ENCODE measurements around the gene AKNAD1.

The AKNAD1 gene

GRCh38 chr1:108856994-108857393 lies at the start of gene AKNAD1:
TSS of gene AKNAD1 (minus strand) at chr1:108857094. CDS start at chr1:108852664, 4,430 bp downstream.
- no peak for DNase-seq

- DNase-seq, result no peak
Measured at GRCh38 chr1:108901106-108901505, 44.2 kb upstream of the AKNAD1 start.

GRCh38 chr1:108897865-108898720 lies 41.2 kb upstream of the AKNAD1 start:
- peak; percentile 39 for DNase-seq

- DNase-seq, result peak; percentile 15
Measured at GRCh38 chr1:108896146-108897145, 39.6 kb upstream of the AKNAD1 start.

GRCh38 chr1:108893141-108893530 lies 36.2 kb upstream of the AKNAD1 start:
- DNase-seq, result no peak

- DNase-seq, result no peak
Measured at GRCh38 chr1:108892356-108893140, 35.7 kb upstream of the AKNAD1 start.

- DNase-seq, result no peak
Measured at GRCh38 chr1:108889706-108890384, 33.0 kb upstream of the AKNAD1 start.

GRCh38 chr1:108889006-108889645 lies 32.2 kb upstream of the AKNAD1 start:
- peak; percentile 43 for DNase-seq

GRCh38 chr1:108886292-108886691 lies 29.4 kb upstream of the AKNAD1 start:
- no peak for DNase-seq

GRCh38 chr1:108884968-108885367 lies 28.1 kb upstream of the AKNAD1 start:
- no peak for DNase-seq

- DNase-seq, result no peak
Measured at GRCh38 chr1:108882837-108883236, 25.9 kb upstream of the AKNAD1 start.

- DNase-seq, result no peak
Measured at GRCh38 chr1:108881369-108881768, 24.5 kb upstream of the AKNAD1 start.

GRCh38 chr1:108880850-108881249 lies 24.0 kb upstream of the AKNAD1 start:
- no peak for DNase-seq

- DNase-seq, result no peak
Measured at GRCh38 chr1:108878678-108879077, 21.8 kb upstream of the AKNAD1 start.

GRCh38 chr1:108878160-108878469 lies 21.2 kb upstream of the AKNAD1 start:
- DNase-seq, result no peak

GRCh38 chr1:108877348-108878159 lies 20.7 kb upstream of the AKNAD1 start:
- DNase-seq, result no peak

GRCh38 chr1:108871050-108871724 lies 14.3 kb upstream of the AKNAD1 start:
- DNase-seq, result no peak

- DNase-seq, result no peak
Measured at GRCh38 chr1:108865316-108865910, 8.5 kb upstream of the AKNAD1 start.

- DNase-seq, result no peak
Measured at GRCh38 chr1:108863984-108864383, 7.1 kb upstream of the AKNAD1 start.

Measured in GF-D8 (cell line).